Mononuclear cell (primary cell): ENCODE measurements around the gene KDM3A. TPM values are rescaled to one million over a fixed set of nuclear protein-coding genes. Genes with fewer than 3 reads are reported as not detected.
"Not testable (repeated sequence)": the region's sequence is repeated elsewhere in the genome, so short reads cannot be mapped to it uniquely, and the experiment has no call there.

Experiments used
- H3K27me3 ChIP-seq: 2 replicates; pipeline ENCODE4 v1.6.0; 2011; ENCODE audit warnings: low read length, control low read depth; ENCODE audit not compliant: insufficient read depth
- H3K4me1 ChIP-seq: 2 replicates; pipeline ENCODE4 v1.5.1; 2011; ENCODE audit warnings: mild to moderate bottlenecking, low read length, control low read depth; ENCODE audit not compliant: insufficient read depth
- H3K4me3 ChIP-seq: 2 replicates; pipeline ENCODE4 v1.5.1; 2011; ENCODE audit warnings: mild to moderate bottlenecking, low read length, moderate library complexity
- H3K9me3 ChIP-seq: 2 replicates; pipeline ENCODE4 v1.5.1; 2011; ENCODE audit warnings: low read depth, mild to moderate bottlenecking, control low read depth, low read length
- total RNA-seq: library from RNA; depleted of rRNA; stranded (reverse); fragments of >200 nt; gene quantifications from one replicate; pipeline ENCODE4 v1.2.3, GENCODE V29; 2012

The KDM3A gene
- total RNA-seq, 1 donor = 130 TPM

DNA sequence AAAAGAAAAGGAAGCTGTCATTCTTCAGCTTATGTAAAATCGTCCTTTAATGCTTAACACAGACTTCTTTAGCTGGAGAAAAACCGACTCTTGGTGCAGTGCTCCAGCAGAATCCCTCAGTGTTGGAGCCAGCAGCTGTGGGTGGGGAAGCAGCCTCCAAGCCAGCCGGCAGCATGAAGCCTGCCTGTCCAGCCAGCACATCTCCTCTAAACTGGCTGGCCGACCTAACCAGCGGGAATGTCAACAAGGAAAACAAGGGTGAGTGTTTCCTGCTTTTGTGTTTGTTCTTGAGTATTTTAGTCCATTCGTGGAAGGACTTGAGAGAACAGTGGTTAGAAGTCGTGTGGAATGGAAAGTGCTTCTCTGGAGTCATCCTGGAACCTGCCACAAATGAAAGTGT is 38.9 kb downstream of the KDM3A start:
- no peak overlapping the region for H3K4me3 ChIP-seq
- no peaks in the 10 kb centered on the region for H3K4me1 ChIP-seq
- no peaks in the 10 kb centered on the region for H3K9me3 ChIP-seq
- no peaks in the 10 kb centered on the region for H3K27me3 ChIP-seq

- Histone ChIP-seq H3K4me3 (no peak overlapping the region), H3K4me1 (no peaks in the 10 kb centered on the region), H3K9me3 (no peaks in the 10 kb centered on the region), H3K27me3 (no peaks in the 10 kb centered on the region)
Observed at GRCh38 chr2:86482034-86482433, 40.9 kb downstream of the KDM3A start.

DNA sequence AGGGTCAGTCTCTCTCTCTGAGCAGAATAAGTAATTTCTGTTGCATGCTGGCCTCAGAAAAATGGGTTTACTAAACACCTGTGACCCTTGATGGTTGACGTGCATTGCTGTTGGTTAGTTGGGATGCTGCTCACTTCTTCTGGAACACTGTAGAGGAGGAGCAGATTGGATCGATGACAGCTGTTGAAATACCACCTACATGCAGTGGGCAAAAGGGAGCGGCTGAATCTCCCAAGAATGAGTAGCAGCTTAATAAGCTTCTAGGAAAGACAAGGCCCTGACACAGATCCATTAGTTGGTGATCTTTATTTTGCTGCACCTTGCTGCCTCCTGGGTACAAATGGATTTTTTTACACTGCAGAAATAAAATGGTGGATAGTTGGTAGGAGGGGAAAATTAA is 43.2 kb downstream of the KDM3A start:
- no peaks in the 10 kb centered on the region for H3K27me3 ChIP-seq
- H3K4me3 ChIP-seq = no peak overlapping the region
- H3K4me1 ChIP-seq = no peaks in the 10 kb centered on the region
- no peaks in the 10 kb centered on the region for H3K9me3 ChIP-seq

DNA sequence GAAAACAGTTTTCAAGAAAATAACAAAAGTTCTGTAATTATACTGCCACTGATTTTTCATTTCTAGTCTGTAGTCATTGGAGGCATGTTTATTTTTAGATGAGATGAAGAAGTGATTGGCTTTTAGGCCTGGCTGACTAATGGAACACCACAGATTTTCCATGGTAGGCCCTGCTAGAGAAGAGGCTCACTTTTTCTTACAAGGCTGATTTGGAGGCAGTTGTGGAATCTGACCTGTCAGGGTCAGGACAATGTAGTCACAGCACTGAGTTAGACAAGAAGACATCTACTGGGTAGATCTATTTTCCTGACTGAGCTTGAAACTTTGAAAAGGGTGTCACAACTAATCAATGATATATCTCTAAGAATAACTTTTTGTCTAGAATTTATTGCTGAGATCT is 43.9 kb downstream of the KDM3A start:
- no peaks in the 10 kb centered on the region for H3K9me3 ChIP-seq
- H3K4me3 ChIP-seq = no peak overlapping the region
- H3K27me3 ChIP-seq = no peaks in the 10 kb centered on the region
- H3K4me1 ChIP-seq = no peaks in the 10 kb centered on the region

- H3K4me3 ChIP-seq = no peak overlapping the region
- H3K27me3 ChIP-seq = no peaks in the 10 kb centered on the region
- no peaks in the 10 kb centered on the region for H3K9me3 ChIP-seq
- H3K4me1 ChIP-seq = no peaks in the 10 kb centered on the region
Observed at GRCh38 chr2:86485802-86486201, 44.6 kb downstream of the KDM3A start.

DNA sequence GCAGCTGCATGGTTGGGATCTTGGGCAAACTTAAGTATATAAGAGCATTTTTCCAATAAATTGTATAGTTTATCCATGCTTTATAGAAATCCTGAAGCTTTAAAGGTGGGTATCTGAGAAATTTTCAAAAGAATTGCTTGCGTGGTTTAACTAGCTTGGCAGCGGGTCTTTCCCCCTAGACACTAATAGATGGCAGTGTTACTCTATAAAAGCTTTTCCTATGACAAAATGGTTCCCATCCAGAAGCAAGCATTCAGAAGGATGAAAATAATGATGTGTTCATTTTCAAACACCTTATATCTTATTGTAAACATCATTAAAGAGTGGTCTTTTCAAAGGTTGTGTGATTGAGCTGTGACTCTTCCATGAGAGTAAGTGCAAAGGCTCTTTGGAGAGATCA is 45.9 kb downstream of the KDM3A start:
- Histone ChIP-seq H3K9me3 (no peaks in the 10 kb centered on the region), H3K4me3 (no peak overlapping the region), H3K4me1 (no peaks in the 10 kb centered on the region), H3K27me3 (no peaks in the 10 kb centered on the region)

DNA sequence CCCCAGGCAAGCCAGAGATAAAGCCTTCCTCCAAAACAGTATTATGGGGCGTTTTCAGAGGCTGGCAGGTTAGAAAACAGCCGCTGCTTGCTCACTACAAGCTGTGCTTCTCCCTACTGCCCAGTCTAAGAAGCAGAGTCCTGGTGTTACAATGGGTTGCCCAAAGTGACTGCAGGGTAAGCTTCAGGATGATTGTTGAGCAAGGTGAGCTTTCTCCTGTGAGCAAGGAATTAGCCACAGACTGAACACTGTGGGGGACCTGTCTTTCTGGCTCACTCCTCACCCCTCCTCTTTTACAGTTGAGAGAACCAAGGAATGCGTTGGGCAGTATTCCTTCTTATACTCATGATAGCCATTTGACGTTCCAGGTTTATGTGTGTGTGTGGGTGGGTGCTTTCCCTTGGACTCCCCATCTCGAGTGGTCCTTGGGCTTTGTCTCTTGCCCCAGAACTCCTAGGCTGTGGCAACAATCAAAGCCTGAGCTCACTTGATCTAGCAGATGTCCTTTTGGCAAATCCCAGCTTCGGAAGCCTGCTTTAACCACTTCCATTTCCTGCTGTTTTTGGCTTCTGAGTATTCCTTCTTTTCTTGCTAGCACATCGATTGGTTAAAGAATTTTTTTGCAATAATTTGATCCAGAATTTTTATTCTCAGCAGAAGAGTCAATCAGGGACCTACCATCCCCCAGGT is 47.5 kb downstream of the KDM3A start:
- no peaks in the 10 kb centered on the region for H3K27me3 ChIP-seq
- H3K9me3 ChIP-seq = no peaks in the 10 kb centered on the region
- no peak overlapping the region for H3K4me3 ChIP-seq
- H3K4me1 ChIP-seq = no peaks in the 10 kb centered on the region

GRCh38 chr2:86489542-86489941 is 48.4 kb downstream of the KDM3A start:
- Histone ChIP-seq H3K27me3 (no peaks in the 10 kb centered on the region), H3K9me3 (no peaks in the 10 kb centered on the region), H3K4me3 (no peak overlapping the region), H3K4me1 (no peaks in the 10 kb centered on the region)

DNA sequence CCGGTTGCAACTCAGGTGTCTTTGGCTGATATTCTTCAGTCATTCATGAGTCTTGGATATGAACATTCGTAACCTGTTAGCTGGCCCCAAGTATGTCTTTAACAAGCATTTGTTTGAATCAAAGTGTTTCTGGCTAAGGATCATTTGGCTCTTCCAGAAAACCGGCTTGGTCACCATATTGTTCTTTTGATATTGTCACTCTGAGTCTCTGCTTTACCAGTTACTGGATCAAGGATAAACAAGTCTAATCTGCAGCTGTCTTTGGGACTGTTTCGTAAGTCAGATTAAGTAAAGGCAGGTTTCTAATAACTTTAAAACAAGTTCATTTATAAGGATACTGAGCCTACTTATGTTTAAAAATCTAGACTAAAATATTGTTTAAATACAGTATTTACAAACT is 49.1 kb downstream of the KDM3A start:
- Histone ChIP-seq H3K4me1 (no peaks in the 10 kb centered on the region), H3K9me3 (no peaks in the 10 kb centered on the region)

DNA sequence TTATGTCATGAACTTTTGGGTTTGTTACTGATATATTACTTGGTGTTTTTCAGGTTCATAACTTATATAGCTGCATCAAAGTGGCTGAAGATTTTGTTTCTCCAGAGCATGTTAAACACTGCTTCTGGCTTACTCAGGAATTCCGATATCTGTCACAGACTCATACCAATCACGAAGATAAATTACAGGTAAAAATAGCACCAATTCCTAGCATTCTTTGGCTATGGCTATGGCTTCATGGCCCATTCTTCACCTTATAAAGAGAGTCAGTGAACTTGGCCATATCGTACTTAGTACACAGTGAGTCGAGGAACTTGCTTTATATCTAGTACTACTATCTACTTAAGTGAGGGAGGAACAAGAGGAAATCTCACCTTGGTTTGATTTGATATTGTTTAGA is 49.9 kb downstream of the KDM3A start:
- no peaks in the 10 kb centered on the region for H3K4me1 ChIP-seq
- H3K27me3 ChIP-seq = no peaks in the 10 kb centered on the region
- H3K4me3 ChIP-seq = no peak overlapping the region
- no peaks in the 10 kb centered on the region for H3K9me3 ChIP-seq

More for the DNA sequence above, 49.1 kb downstream of the KDM3A start:
- no peaks in the 10 kb centered on the region for H3K27me3 ChIP-seq
- no peak overlapping the region for H3K4me3 ChIP-seq

DNA sequence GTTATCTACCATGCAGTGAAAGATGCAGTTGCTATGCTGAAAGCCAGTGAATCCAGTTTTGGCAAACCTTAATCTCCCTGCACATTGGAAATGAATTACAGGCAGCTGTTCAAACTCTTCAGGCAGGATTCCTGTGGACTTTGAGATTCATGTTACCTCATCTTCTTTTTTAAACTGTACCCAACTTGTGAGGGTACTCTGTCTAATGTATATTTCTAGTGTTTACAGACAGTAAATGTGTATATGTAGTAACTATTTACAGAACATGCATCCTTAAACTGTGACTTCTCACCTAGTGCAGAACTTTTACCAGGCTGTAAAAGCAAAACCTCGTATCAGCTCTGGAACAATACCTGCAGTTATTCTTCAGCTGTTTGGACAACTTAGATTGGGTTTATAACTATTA is 50.9 kb downstream of the KDM3A start:
- H3K4me3 ChIP-seq = no peak overlapping the region
- no peaks in the 10 kb centered on the region for H3K4me1 ChIP-seq
- no peaks in the 10 kb centered on the region for H3K27me3 ChIP-seq
- no peaks in the 10 kb centered on the region for H3K9me3 ChIP-seq

DNA sequence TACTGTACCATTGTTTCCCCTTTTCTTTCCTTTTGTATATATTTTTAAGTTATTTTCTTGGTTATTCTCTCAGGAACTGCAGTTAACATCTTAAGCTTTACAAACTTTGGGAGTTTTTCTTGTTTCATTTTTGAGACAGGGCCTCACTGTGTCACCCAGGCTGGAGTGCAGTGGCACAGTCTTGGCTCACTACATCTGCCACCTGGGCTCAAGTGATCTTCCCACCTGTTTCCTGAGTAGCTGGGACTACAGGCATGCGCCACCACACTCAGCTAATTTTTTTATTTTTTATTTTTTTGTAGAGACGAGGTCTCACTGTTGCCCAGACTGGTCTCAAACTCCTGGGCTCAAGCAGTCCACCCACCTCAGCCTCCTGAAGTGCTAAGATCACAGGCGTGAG is 55.2 kb downstream of the KDM3A start:
- not testable (repeated sequence) for H3K9me3 ChIP-seq, H3K4me3 ChIP-seq, H3K4me1 ChIP-seq, H3K27me3 ChIP-seq

DNA sequence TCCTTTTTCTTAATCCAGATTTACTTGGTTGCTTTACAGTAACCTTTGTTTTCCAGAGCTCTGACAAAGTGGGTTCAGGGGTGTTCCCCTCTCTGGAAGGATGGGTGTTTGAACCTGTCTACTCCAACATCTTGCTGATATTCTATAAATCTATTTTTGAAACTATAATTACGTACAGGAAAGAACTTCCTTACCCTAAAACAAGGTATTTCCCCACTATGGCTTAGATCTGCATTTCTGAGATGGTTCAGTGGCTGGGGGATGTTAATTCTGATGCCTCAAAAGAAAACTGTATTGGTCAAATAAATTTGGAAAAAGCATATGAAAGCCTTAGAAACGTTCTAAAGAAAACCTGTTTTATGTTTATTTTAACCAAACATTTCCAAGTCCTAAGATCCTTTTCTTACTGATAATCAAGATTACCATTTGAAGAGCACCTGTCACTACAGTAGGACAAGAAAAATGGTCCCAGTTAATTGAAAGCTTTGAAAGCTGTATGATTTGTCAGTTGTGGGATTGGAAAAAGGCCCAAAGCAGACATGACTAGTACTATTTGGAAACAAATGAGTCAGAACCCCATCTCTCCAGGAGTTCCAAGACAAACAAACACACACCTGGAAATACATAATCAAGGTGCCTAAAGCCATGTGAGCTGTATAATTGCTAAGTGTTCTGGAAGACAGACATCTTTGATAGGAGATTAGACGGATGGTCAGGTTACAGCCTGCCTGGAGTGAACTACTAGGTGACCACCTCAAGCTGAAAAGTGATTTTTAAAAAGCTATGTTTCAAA is 57.5 kb downstream of the KDM3A start:
- Histone ChIP-seq H3K4me3 (no peak overlapping the region), H3K4me1 (no peaks in the 10 kb centered on the region), H3K27me3 (no peaks in the 10 kb centered on the region), H3K9me3 (peaks cover 12% of the 10 kb centered on the region)

- no peaks in the 10 kb centered on the region for H3K27me3 ChIP-seq
- peaks cover 12% of the 10 kb centered on the region for H3K9me3 ChIP-seq
- H3K4me1 ChIP-seq = no peaks in the 10 kb centered on the region
- no peak overlapping the region for H3K4me3 ChIP-seq
Observed at GRCh38 chr2:86499326-86499725, 58.2 kb downstream of the KDM3A start.

DNA sequence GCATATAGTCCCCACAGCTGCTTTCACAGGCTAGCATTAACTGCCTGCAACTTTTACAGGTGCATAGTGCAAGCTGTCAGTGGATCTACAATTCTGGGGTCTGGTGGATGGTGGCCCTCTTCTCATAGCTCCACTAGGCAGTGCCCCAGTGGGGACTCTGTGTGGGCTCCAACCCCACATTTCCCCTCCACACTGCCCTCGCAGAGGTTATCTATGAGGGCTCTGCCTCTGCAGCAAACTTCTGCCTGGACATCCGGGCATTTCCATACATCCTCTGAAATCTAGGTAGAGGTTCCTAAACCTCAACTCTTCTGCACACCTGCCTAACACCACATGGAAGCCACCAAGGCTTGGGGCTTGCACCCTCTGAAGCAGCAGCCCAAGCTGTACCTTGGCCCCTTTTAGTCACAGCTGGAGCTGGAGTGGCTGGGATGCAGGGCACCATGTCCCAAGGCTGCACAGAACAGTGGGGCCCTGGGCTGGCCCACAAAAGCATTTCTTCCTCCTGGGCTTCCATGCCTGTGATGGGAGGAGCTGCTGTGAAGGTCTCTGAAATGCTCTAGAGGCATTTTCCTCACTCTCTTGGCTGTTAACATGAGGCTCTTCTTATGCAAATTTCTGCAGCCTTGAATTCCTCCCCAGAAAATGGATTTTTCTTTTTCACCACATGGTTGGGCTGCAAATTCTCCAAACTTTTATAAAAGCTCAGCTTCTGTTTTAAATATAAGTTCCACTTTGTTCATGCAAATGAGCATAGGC is 59.3 kb downstream of the KDM3A start:
- no peaks in the 10 kb centered on the region for H3K4me1 ChIP-seq
- H3K9me3 ChIP-seq = peaks cover 12% of the 10 kb centered on the region
- no peaks in the 10 kb centered on the region for H3K27me3 ChIP-seq
- H3K4me3 ChIP-seq = no peak overlapping the region
